Thymus (tissue), 11 donors: Measurements from ENCODE around the gene ITPRIP. TPM values are rescaled to one million over a fixed set of nuclear protein-coding genes. Genes with fewer than 3 reads are reported as not detected.

Experiments
- DNase-seq, 9 donors: peaks; one replicate each; pipeline ENCODE4 v3.0.0-alpha.2; 2013; ENCODE audit warnings: low spot score in 9 of 9, low read depth in 6 of 9, missing footprints in 1 of 9
- H3K27ac ChIP-seq, 2 donors: one replicate each; pipeline ENCODE4 v1.5.1; 2013; ENCODE audit warnings: control low read depth in 1 of 2, low read depth in 1 of 2, low read length in 1 of 2, mild to moderate bottlenecking in 1 of 2, moderate library complexity in 1 of 2
- H3K27me3 ChIP-seq, 2 donors: one replicate each; pipeline ENCODE4 v1.5.1; 2013; ENCODE audit warnings: low read length in 1 of 2; ENCODE audit not compliant: control insufficient read depth in 2 of 2, insufficient read depth in 1 of 2
- H3K36me3 ChIP-seq, 2 donors: one replicate each; pipeline ENCODE4 v1.5.1; 2013; ENCODE audit warnings: low read length in 1 of 2, mild to moderate bottlenecking in 1 of 2, moderate library complexity in 1 of 2; ENCODE audit not compliant: control insufficient read depth in 2 of 2, insufficient read depth in 2 of 2
- H3K4me1 ChIP-seq, 2 donors: one replicate each; pipeline ENCODE4 v1.5.1; 2013; ENCODE audit warnings: low read length in 2 of 2; ENCODE audit not compliant: control insufficient read depth in 2 of 2, insufficient read depth in 2 of 2
- H3K4me3 ChIP-seq, 2 donors: one replicate each; pipeline ENCODE4 v1.5.1; 2013; ENCODE audit warnings: low read length in 2 of 2, control low read depth in 1 of 2, mild to moderate bottlenecking in 1 of 2
- H3K9me3 ChIP-seq, 2 donors: one replicate each; pipeline ENCODE4 v1.5.1; 2013; ENCODE audit warnings: low read length in 1 of 2, mild to moderate bottlenecking in 1 of 2; ENCODE audit not compliant: control insufficient read depth in 2 of 2, insufficient read depth in 1 of 2
- WGBS: extraction: QIAGEN DNeasy Blood & Tissue Kit; methylation state at CpG from one replicate; pipeline ENCODE4 v1.1.7; 2013; 5-methylcytosine and 5-hydroxymethylcytosine counted together
- polyA plus RNA-seq: library from polyadenylated mRNA; stranded (reverse); fragments of 200-250 nt; gene quantifications from one replicate; pipeline ENCODE4 v1.2.3, GENCODE V29; 2013
- total RNA-seq: library from RNA; stranded (reverse); fragments of 120-200 nt; gene quantifications from one replicate; pipeline ENCODE4 v1.2.4, GENCODE V29; 2013
- donor health status: healthy.

ITPRIP gene
- total and polyA plus RNA-seq, 2 donors, result 7.4 to 13.6 TPM

DNA sequence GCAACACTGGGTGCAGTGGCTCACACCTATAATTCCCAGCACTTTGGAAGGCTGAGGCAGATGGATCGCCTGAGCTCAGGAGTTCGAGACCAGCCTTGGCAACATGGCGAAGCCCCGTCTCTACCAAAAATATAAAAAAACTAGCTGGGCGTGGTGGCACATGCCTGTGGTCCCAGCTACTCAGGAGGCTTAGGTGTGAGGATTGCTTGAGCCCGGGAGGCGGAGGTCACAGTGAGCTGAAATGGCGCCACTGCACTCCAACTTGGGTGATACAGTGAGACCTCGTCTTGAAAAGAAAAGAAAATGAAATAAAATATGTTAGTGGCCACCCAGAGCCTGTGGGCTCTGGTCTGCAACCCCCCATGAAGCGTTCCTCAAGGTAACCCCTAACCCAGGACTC is 13.3 kb downstream of the ITPRIP start:
- Histone ChIP-seq H3K36me3 (peaks cover 8 to 26% of the 10 kb centered on the region in 2 donors), H3K27ac (no peak overlapping the region), H3K27me3 (no peaks in the 10 kb centered on the region), H3K4me3 (no peak overlapping the region), H3K4me1 (peaks cover 61 to 99% of the 10 kb centered on the region in 2 donors), H3K9me3 (no peaks in the 10 kb centered on the region)
- no peak for DNase-seq
- WGBS, result 97% methylated on average over 10 of the region's 10 CpGs

- Histone ChIP-seq H3K4me1 (peaks cover 54 to 97% of the 10 kb centered on the region in 2 donors), H3K9me3 (no peaks in the 10 kb centered on the region), H3K36me3 (peaks cover 8 to 27% of the 10 kb centered on the region in 2 donors), H3K27me3 (no peaks in the 10 kb centered on the region), H3K27ac (no peak overlapping the region), H3K4me3 (no peak overlapping the region)
- no peak for DNase-seq
- WGBS, result 46% methylated on average over 9 of the region's 9 CpGs
Measured at GRCh38 chr10:104324221-104324686, 14.0 kb downstream of the ITPRIP start.

GRCh38 chr10:104323760-104324201 is 14.5 kb downstream of the ITPRIP start:
- H3K27ac ChIP-seq, result peak overlapping the region in 1 of 2 donors; percentile 12
- H3K4me1 ChIP-seq, result peaks cover 50 to 97% of the 10 kb centered on the region in 2 donors
- no peak for DNase-seq
- H3K9me3 ChIP-seq, result no peaks in the 10 kb centered on the region
- WGBS, result 95% methylated on average over 4 of the region's 4 CpGs
- peaks cover 8 to 27% of the 10 kb centered on the region in 2 donors for H3K36me3 ChIP-seq
- H3K27me3 ChIP-seq, result no peaks in the 10 kb centered on the region
- H3K4me3 ChIP-seq, result no peak overlapping the region

GRCh38 chr10:104323085-104323484 is 15.2 kb downstream of the ITPRIP start:
- Histone ChIP-seq H3K4me3 (no peak overlapping the region), H3K27me3 (no peaks in the 10 kb centered on the region), H3K36me3 (peaks cover 8 to 33% of the 10 kb centered on the region in 2 donors), H3K27ac (peak overlapping the region in 1 of 2 donors; percentile 48), H3K9me3 (no peaks in the 10 kb centered on the region), H3K4me1 (peaks cover 44 to 95% of the 10 kb centered on the region in 2 donors)
- 100% methylated on average over 1 of the region's 1 CpG for WGBS
- no peak for DNase-seq

GRCh38 chr10:104322416-104322782 is 15.9 kb downstream of the ITPRIP start:
- no peaks in the 10 kb centered on the region for H3K9me3 ChIP-seq
- H3K27ac ChIP-seq, result peak overlapping the region; percentile 55 to 63
- no peak for DNase-seq
- H3K36me3 ChIP-seq, result peaks cover 8 to 39% of the 10 kb centered on the region in 2 donors
- peaks cover 37 to 95% of the 10 kb centered on the region in 2 donors for H3K4me1 ChIP-seq
- no peaks in the 10 kb centered on the region for H3K27me3 ChIP-seq
- WGBS, result 65% methylated on average over 7 of the region's 7 CpGs
- H3K4me3 ChIP-seq, result no peak overlapping the region

DNA sequence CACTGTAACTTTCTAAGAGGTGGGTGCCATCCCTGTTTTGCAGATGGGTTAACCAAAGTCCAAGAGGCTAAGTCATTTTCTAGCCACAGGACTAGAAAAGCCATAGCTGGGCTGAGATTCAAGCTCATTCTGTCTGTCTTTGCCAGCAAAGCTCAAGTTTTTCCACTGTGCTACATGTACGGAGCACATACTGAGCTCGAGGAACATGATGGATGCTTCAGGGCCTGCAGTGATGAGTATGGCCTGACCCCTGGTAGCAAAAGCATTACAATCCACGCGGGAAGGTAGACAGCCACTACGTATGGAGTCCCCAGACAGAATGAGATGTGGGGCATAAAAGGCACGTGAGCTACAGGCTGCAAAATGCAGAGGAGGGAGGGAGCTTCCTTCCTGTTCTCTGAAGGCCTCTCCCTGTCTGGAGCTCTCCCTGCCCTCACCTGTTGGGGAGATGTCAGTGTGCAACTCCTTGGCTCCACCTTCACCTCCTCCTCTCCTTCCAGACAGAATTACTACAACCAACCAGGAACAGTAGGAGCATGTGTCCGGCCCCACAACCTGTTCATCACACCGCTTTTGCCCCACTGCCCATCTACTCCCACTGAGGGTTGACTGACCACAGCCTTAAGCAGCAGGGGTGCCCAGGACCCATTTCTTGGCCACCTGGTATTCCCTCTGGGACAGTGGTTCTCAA is 16.4 kb downstream of the ITPRIP start:
- no peaks in the 10 kb centered on the region for H3K9me3 ChIP-seq
- peak overlapping the region; percentile 55 to 63 for H3K27ac ChIP-seq
- peaks cover 33 to 91% of the 10 kb centered on the region in 2 donors for H3K4me1 ChIP-seq
- peak in 1 of 9 donors; percentile 65 for DNase-seq
- no peak overlapping the region for H3K4me3 ChIP-seq
- H3K36me3 ChIP-seq, result peaks cover 8 to 39% of the 10 kb centered on the region in 2 donors
- no peaks in the 10 kb centered on the region for H3K27me3 ChIP-seq
- 56% methylated on average over 8 of the region's 8 CpGs for WGBS

- Histone ChIP-seq H3K9me3 (no peaks in the 10 kb centered on the region), H3K4me1 (peaks cover 29 to 87% of the 10 kb centered on the region in 2 donors), H3K36me3 (peaks cover 10 to 42% of the 10 kb centered on the region in 2 donors), H3K27ac (no peak overlapping the region), H3K27me3 (no peaks in the 10 kb centered on the region), H3K4me3 (no peak overlapping the region)
- DNase-seq, result no peak
- 86% methylated on average over 6 of the region's 6 CpGs for WGBS
Measured at GRCh38 chr10:104321226-104321625, 17.0 kb downstream of the ITPRIP start.

DNA sequence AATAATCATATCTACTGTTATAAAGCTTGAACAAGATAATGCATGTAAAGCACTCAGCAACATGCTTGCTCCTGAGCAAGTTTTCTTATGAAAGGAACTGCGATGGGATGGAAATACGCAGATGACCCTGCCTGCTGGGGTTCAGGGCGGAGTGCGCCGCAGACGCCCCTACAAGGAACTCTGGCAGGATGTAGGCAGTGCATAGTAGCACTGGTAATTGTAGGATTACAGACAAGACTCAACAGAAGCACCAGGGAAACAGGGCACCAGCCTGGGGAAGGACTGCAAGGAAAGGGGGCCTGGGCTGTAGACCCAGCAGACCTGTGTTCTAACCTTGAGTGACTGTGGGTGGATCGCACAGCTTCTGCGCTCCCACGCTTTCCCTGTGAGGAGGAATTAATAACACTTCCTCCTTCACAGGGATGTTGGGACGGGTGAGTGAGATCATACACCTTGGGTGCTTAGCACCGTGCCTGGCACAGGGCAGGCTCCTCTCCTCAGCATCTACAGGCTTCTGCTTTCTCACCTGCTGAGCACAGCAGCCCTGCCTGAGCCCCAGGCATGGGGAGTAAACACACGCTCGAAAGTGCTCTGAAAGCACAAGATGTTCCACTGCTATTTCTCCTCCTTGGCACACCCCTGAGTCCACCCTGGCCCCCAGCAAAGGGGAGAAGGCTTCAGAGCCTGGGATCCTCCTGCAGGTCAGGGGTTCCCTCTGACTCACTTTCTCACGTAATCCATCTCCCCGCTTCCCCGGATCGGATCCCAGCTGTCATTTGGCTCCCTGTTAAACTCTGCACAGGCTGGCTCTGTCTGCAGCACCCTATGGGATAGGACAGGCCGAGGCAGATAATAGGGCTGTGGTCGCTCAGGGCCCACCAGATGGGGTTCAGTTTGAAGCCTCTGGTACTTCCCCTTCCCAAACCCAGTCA is 19.2 kb downstream of the ITPRIP start:
- 86% methylated on average over 19 of the region's 19 CpGs for WGBS
- H3K4me1 ChIP-seq, result peaks cover 22 to 65% of the 10 kb centered on the region in 2 donors
- no peaks in the 10 kb centered on the region for H3K9me3 ChIP-seq
- no peak for DNase-seq
- H3K36me3 ChIP-seq, result peaks cover 23 to 55% of the 10 kb centered on the region in 2 donors
- H3K27ac ChIP-seq, result no peak overlapping the region
- no peak overlapping the region for H3K4me3 ChIP-seq
- no peaks in the 10 kb centered on the region for H3K27me3 ChIP-seq

DNA sequence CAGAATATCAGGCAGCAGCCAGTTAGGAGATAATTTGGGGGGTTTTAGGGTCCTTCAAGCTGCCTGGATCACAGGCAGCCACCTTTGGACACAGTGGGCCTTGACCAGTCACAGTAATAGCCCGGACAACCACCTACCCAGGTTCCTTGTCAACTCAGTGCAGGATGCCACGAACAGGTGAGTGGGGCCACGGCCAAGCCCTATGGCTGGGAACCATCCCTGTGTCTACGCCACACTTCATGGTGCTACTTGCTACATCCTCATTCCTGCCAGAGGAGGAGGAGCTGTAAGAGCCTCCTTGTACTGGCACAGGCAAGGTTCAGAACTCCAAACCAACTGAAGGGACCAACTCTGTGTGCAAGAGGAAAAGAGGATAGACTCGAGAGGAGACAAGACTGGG is 19.9 kb downstream of the ITPRIP start:
- Histone ChIP-seq H3K9me3 (no peaks in the 10 kb centered on the region), H3K27me3 (no peaks in the 10 kb centered on the region), H3K27ac (no peak overlapping the region), H3K36me3 (peaks cover 31 to 56% of the 10 kb centered on the region in 2 donors), H3K4me1 (peaks cover 21 to 58% of the 10 kb centered on the region in 2 donors), H3K4me3 (no peak overlapping the region)
- no peak for DNase-seq
- 97% methylated on average over 5 of the region's 5 CpGs for WGBS
